DND-41 (cell line): ENCODE data around the gene PIKFYVE.

Experiments used
- ATAC-seq: fragments of 200-7000 bp; cut with Tn5 transposase; 3 replicates; pipeline ENCODE4 v1.9.1; 2021; ENCODE audit warnings: low read depth; ENCODE audit not compliant: insufficient read depth
- DNase-seq: peaks from one replicate; pipeline ENCODE4 v3.0.0-alpha.2; 2020
- H2AFZ ChIP-seq: 2 replicates; pipeline ENCODE4 v1.6.0; 2012; ENCODE audit warnings: low read depth, low read length
- H3K27ac ChIP-seq: 2 replicates; pipeline ENCODE4 v1.5.1; 2012; ENCODE audit warnings: low read length, inconsistent platforms
- H3K27me3 ChIP-seq: fragments of 200-600 bp; sonication (generic); 2 replicates; pipeline ENCODE4 v1.6.0; 2012; ENCODE audit warnings: low read length, mild to moderate bottlenecking, inconsistent platforms; ENCODE audit not compliant: insufficient read depth, poor library complexity
- H3K36me3 ChIP-seq: 2 replicates; pipeline ENCODE4 v1.5.1; 2012; ENCODE audit warnings: low read length, inconsistent platforms; ENCODE audit not compliant: insufficient read depth
- H3K4me1 ChIP-seq: 2 replicates; pipeline ENCODE4 v1.5.1; 2012; ENCODE audit warnings: mild to moderate bottlenecking, low read length; ENCODE audit not compliant: insufficient read depth
- H3K4me2 ChIP-seq: 2 replicates; pipeline ENCODE4 v1.6.0; 2012; ENCODE audit warnings: mild to moderate bottlenecking, moderate library complexity, low read length, inconsistent platforms; ENCODE audit not compliant: insufficient read depth
- H3K4me3 ChIP-seq, 2 experiments: fragments of 200-600 bp in 1 of 2; shearing (Covaris generic) in 1 of 2; 2 replicates each; pipeline ENCODE4 v1.5.1; 2012 to 2016; ENCODE audit warnings: inconsistent platforms in 2 of 2, low read length in 2 of 2, mild to moderate bottlenecking in 2 of 2, low read depth in 1 of 2, moderate library complexity in 1 of 2
- H3K79me2 ChIP-seq: 2 replicates; pipeline ENCODE4 v1.6.0; 2012; ENCODE audit warnings: low read length, inconsistent platforms; ENCODE audit not compliant: insufficient read depth
- H3K9ac ChIP-seq: 2 replicates; pipeline ENCODE4 v1.6.0; 2012; ENCODE audit warnings: low read depth, mild to moderate bottlenecking, inconsistent platforms, low read length, moderate library complexity
- H3K9me3 ChIP-seq: 2 replicates; pipeline ENCODE4 v1.5.1; 2012; ENCODE audit warnings: low read length, moderate library complexity, mild to moderate bottlenecking, inconsistent platforms; ENCODE audit not compliant: insufficient read depth, severe bottlenecking
- H4K20me1 ChIP-seq: 2 replicates; pipeline ENCODE4 v1.6.0; 2012; ENCODE audit warnings: low read length; ENCODE audit not compliant: insufficient read depth
- EZH2 ChIP-seq: IDR thresholded peaks from 3 replicates; pipeline ENCODE4 v1.6.1; 2012; ENCODE audit warnings: borderline replicate concordance, low read depth, mild to moderate bottlenecking, moderate library complexity, low read length, inconsistent platforms; ENCODE audit not compliant: severe bottlenecking
- TF ChIP-seq, protein P1 (sequence below): IDR thresholded peaks from 2 replicates; pipeline ENCODE4 v1.5.1; 2012; ENCODE audit warnings: borderline replicate concordance, low read length, moderate library complexity, mild to moderate bottlenecking; ENCODE audit not compliant: poor library complexity, severe bottlenecking; ENCODE audit errors: extremely low read depth

The PIKFYVE gene

DNA sequence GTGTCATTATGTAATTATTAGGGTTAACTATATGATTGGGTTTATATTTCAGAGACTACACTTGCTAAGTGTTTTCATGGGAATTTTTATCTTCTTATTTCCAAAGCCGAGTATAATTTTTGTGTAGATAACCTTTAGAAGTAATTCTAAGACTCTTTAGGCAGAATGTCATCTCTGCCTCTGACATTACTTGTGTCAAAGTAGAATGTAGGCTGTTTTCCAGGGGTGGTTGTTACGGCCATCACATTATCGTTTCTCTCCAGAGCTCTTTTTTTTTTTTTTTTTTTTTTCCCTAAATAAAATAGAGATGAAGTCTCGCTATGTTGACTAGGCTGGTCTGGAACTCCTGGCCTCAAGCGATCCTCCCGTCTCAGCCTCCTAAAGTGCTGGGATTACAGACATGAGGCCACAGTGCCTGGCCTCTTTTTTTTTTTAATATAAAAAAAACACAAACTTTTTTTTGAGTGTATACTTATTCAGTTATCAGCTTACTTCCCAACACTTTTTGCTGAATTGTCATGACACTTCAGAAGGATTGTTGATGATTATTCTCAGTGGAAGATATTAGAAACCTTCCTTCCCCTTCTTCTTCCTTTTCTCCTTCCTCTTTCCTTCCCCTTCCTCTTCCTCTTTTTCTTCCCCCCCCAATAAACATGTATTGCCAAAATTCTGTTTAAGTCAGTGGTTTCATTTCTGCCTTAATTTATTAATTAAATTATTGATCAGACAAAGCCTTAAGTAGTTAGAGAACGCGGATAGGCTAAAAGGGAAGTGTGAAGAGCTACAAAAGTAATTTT is 2.3 kb downstream of the PIKFYVE start:
- TF ChIP-seq EZH2: no peak
- TF ChIP-seq, protein P1, sequence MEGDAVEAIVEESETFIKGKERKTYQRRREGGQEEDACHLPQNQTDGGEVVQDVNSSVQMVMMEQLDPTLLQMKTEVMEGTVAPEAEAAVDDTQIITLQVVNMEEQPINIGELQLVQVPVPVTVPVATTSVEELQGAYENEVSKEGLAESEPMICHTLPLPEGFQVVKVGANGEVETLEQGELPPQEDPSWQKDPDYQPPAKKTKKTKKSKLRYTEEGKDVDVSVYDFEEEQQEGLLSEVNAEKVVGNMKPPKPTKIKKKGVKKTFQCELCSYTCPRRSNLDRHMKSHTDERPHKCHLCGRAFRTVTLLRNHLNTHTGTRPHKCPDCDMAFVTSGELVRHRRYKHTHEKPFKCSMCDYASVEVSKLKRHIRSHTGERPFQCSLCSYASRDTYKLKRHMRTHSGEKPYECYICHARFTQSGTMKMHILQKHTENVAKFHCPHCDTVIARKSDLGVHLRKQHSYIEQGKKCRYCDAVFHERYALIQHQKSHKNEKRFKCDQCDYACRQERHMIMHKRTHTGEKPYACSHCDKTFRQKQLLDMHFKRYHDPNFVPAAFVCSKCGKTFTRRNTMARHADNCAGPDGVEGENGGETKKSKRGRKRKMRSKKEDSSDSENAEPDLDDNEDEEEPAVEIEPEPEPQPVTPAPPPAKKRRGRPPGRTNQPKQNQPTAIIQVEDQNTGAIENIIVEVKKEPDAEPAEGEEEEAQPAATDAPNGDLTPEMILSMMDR: no peak
- peaks cover 13% of the 10 kb centered on the region for H4K20me1 ChIP-seq
- H3K4me3 ChIP-seq: peak overlapping the region; percentile 43 to 82; a peak in 3 of 4 replicates
- H2AFZ ChIP-seq: no peak overlapping the region
- no peaks in the 10 kb centered on the region for H3K27me3 ChIP-seq
- ATAC-seq (no peak), DNase-seq (no peak)
- H3K36me3 ChIP-seq: peaks cover 27% of the 10 kb centered on the region
- H3K27ac ChIP-seq: peak overlapping the region; percentile 94
- H3K9me3 ChIP-seq: no peaks in the 10 kb centered on the region
- H3K4me1 ChIP-seq: peaks cover 39% of the 10 kb centered on the region
- H3K9ac ChIP-seq: peak overlapping the region; percentile 74
- peak overlapping the region; percentile 84 for H3K4me2 ChIP-seq
- peaks cover 80% of the 10 kb centered on the region for H3K79me2 ChIP-seq

DNA sequence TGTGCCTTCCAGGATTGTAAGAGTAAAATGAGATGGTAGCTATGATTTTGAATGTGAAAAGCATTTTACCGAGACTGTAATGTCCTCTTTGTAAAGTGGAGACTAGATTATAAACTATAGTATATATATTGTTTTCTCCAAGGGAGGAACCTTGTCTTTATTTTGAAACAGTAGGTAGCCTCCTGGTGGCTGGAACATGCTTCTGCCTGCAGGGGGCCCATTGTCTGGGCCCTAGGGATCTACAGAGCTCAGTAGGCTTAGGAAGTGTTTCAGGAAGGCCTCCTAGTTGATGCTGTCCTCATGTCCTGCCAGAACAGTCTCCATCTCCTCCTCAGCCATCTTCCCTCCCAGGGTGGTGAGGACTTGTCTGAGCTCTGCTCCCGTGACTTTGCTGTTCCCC is 3.0 kb downstream of the PIKFYVE start:
- Histone ChIP-seq H3K79me2 (peaks cover 87% of the 10 kb centered on the region), H3K9ac (no peak overlapping the region), H3K4me2 (peak overlapping the region; percentile 84; the same call in 1 of the 2 replicates), H2AFZ (no peak overlapping the region), H3K27me3 (no peaks in the 10 kb centered on the region), H3K4me3 (no peak overlapping the region), H3K36me3 (peaks cover 35% of the 10 kb centered on the region), H3K9me3 (no peaks in the 10 kb centered on the region), H4K20me1 (peaks cover 13% of the 10 kb centered on the region), H3K27ac (peak overlapping the region; percentile 34; the same call in 1 of the 2 replicates), H3K4me1 (peaks cover 36% of the 10 kb centered on the region)
- DNase-seq: no peak
- no peak for TF ChIP-seq EZH2
- TF ChIP-seq, protein P1: peak; percentile 37
- no peak for ATAC-seq

DNA sequence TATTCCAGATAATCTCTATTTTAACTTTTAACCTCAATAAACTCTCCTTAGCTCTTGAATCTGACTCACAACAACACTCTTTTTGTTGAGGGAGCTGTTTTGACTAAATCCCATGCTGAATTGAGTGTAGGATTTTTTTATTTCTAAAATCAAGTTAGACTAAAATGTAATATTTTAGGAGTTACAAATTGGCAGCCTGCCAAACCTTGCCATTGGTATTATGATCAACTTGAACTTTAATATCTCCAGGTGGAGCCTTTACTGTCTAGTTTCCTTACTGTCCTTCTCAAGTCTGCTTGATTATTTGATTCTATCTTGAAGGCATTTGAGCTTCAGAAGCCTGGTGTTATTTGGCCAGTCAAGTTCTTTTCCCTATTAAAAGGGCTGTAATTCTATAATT is 8.7 kb downstream of the PIKFYVE start:
- H4K20me1 ChIP-seq: peaks cover 11% of the 10 kb centered on the region

More for the DNA sequence above, 8.7 kb downstream of the PIKFYVE start:
- no peak for ATAC-seq
- H3K9me3 ChIP-seq: no peaks in the 10 kb centered on the region
- H3K27me3 ChIP-seq: no peaks in the 10 kb centered on the region
- H3K79me2 ChIP-seq: peaks cover 89% of the 10 kb centered on the region
- H3K4me3 ChIP-seq: no peak overlapping the region
- no peak overlapping the region for H3K4me2 ChIP-seq
- H3K36me3 ChIP-seq: peaks cover 86% of the 10 kb centered on the region
- no peak overlapping the region for H2AFZ ChIP-seq
- TF ChIP-seq EZH2: no peak
- TF ChIP-seq, protein P1: no peak
- peaks cover under 1% of the 10 kb centered on the region for H3K4me1 ChIP-seq
- no peak overlapping the region for H3K9ac ChIP-seq
- H3K27ac ChIP-seq: no peak overlapping the region
- no peak for DNase-seq
